Trophoblast cell (in vitro differentiated cells and primary cell): ENCODE results near the gene LTBP4.
"Not testable (repeated sequence)": the region's sequence is repeated elsewhere in the genome, so short reads cannot be mapped to it uniquely, and the experiment has no call there.

Experiments used
- DNase-seq, 2 donors: peaks; one replicate each; pipeline ENCODE4 v3.0.0-alpha.2; 2016
- H2AFZ ChIP-seq: 2 replicates; pipeline ENCODE4 v1.6.1; 2013; ENCODE audit warnings: low read length, moderate library complexity, mild to moderate bottlenecking; ENCODE audit not compliant: insufficient read depth, poor library complexity
- H2AK5ac ChIP-seq: 2 replicates; pipeline ENCODE4 v1.6.1; 2013; ENCODE audit warnings: mild to moderate bottlenecking, low read length
- H2BK120ac ChIP-seq: 2 replicates; pipeline ENCODE4 v1.6.1; 2013; ENCODE audit warnings: low read length, mild to moderate bottlenecking, moderate library complexity; ENCODE audit not compliant: insufficient read depth, poor library complexity
- H2BK12ac ChIP-seq: 2 replicates; pipeline ENCODE4 v1.6.1; 2013; ENCODE audit warnings: mild to moderate bottlenecking, low read length, moderate library complexity
- H2BK5ac ChIP-seq: 2 replicates; pipeline ENCODE4 v1.6.1; 2013; ENCODE audit warnings: low read length, low read depth, moderate library complexity, mild to moderate bottlenecking; ENCODE audit not compliant: poor library complexity
- H3K14ac ChIP-seq: 2 replicates; pipeline ENCODE4 v1.6.1; 2013; ENCODE audit warnings: mild to moderate bottlenecking, low read length
- H3K18ac ChIP-seq: 2 replicates; pipeline ENCODE4 v1.6.1; 2013; ENCODE audit warnings: mild to moderate bottlenecking, low read length
- H3K23ac ChIP-seq: 2 replicates; pipeline ENCODE4 v1.6.1; 2013; ENCODE audit warnings: low read length
- H3K27ac ChIP-seq: 2 replicates; pipeline ENCODE4 v1.5.1; 2013; ENCODE audit warnings: low read depth, mild to moderate bottlenecking, inconsistent platforms, low read length, moderate library complexity
- H3K27me3 ChIP-seq: 2 replicates; pipeline ENCODE4 v1.6.1; 2013; ENCODE audit warnings: inconsistent platforms, mild to moderate bottlenecking, low read length, moderate library complexity; ENCODE audit not compliant: insufficient read depth
- H3K36me3 ChIP-seq, 2 experiments: 1 replicate in 1 of 2; 2 replicates in 1 of 2; pipeline ENCODE4 v1.6.1; 2013; ENCODE audit warnings: low read length in 2 of 2, mild to moderate bottlenecking in 2 of 2, moderate library complexity in 1 of 2; ENCODE audit not compliant: insufficient read depth in 2 of 2, control insufficient read depth in 1 of 2
- H3K4ac ChIP-seq: 2 replicates; pipeline ENCODE4 v1.6.1; 2013; ENCODE audit warnings: low read depth, mild to moderate bottlenecking, low read length, moderate library complexity
- H3K4me1 ChIP-seq, 2 experiments: 1 replicate in 1 of 2; 2 replicates in 1 of 2; pipeline ENCODE4 v1.6.1; 2013; ENCODE audit warnings: low read length in 2 of 2, mild to moderate bottlenecking in 2 of 2, moderate library complexity in 1 of 2; ENCODE audit not compliant: insufficient read depth in 2 of 2, control insufficient read depth in 1 of 2
- H3K4me2 ChIP-seq: 2 replicates; pipeline ENCODE4 v1.6.1; 2013; ENCODE audit warnings: inconsistent platforms, mild to moderate bottlenecking, low read length, moderate library complexity
- H3K4me3 ChIP-seq: 2 replicates; pipeline ENCODE4 v1.5.1; 2013; ENCODE audit warnings: mild to moderate bottlenecking, low read depth, low read length, inconsistent platforms
- H3K79me1 ChIP-seq: one replicate; pipeline ENCODE4 v1.6.1; 2013; ENCODE audit warnings: low read length
- H3K79me2 ChIP-seq: 2 replicates; pipeline ENCODE4 v1.6.1; 2013; ENCODE audit warnings: low read length, mild to moderate bottlenecking; ENCODE audit not compliant: control insufficient read depth, insufficient read depth, poor library complexity
- H3K9ac ChIP-seq: 2 replicates; pipeline ENCODE4 v1.6.1; 2013; ENCODE audit warnings: mild to moderate bottlenecking, low read length
- H3K9me3 ChIP-seq: 2 replicates; pipeline ENCODE4 v1.6.1; 2013; ENCODE audit warnings: low read depth, mild to moderate bottlenecking, control low read depth, inconsistent platforms, low read length; ENCODE audit not compliant: insufficient read depth
- H4K12ac ChIP-seq: 2 replicates; pipeline ENCODE4 v1.6.1; 2013; ENCODE audit warnings: low read depth, mild to moderate bottlenecking, low read length, moderate library complexity
- H4K8ac ChIP-seq: 2 replicates; pipeline ENCODE4 v1.6.1; 2013; ENCODE audit warnings: low read depth, mild to moderate bottlenecking, low read length, moderate library complexity
- H4K91ac ChIP-seq: one replicate; pipeline ENCODE4 v1.6.1; 2013; ENCODE audit warnings: low read depth, mild to moderate bottlenecking, low read length, moderate library complexity
- WGBS: extraction: QIAGEN DNeasy Blood & Tissue Kit; methylation state at CpG from one replicate; pipeline ENCODE4 v1.1.7; 2013; ENCODE audit warnings: missing lambda C conversion rate; ENCODE audit not compliant: insufficient read length, insufficient coverage; ENCODE audit errors: extremely low coverage; 5-methylcytosine and 5-hydroxymethylcytosine counted together

The LTBP4 gene

GRCh38 chr19:40623403-40624251 is 22.5 kb downstream of the LTBP4 start:
- H3K4me2 ChIP-seq, result peak overlapping the region; percentile 53
- WGBS, result no CpG with 5 or more reads among the region's 41 CpGs

GRCh38 chr19:40624369-40625153 is 23.4 kb downstream of the LTBP4 start:
- H4K12ac ChIP-seq, H3K14ac ChIP-seq, H4K91ac ChIP-seq, H4K8ac ChIP-seq, H2BK120ac ChIP-seq, H3K23ac ChIP-seq, H3K4me3 ChIP-seq, H3K4ac ChIP-seq, H2BK12ac ChIP-seq, H3K4me2 ChIP-seq, H2AFZ ChIP-seq, H3K79me2 ChIP-seq, H3K18ac ChIP-seq, H2BK5ac ChIP-seq, H3K9me3 ChIP-seq, H2AK5ac ChIP-seq, DNase-seq, H3K9ac ChIP-seq, H3K27me3 ChIP-seq: not testable (repeated sequence)
- H3K36me3 ChIP-seq, result peaks cover 52 to 55% of the 10 kb centered on the region in 2 experiments
- peak overlapping the region; percentile 92 for H3K27ac ChIP-seq
- no CpG with 5 or more reads among the region's 14 CpGs for WGBS
- H3K4me1 ChIP-seq, result peaks cover 20 to 36% of the 10 kb centered on the region in 2 experiments
- H3K79me1 ChIP-seq, result peaks cover 19% of the 10 kb centered on the region

More at GRCh38 chr19:40623403-40624251, 22.5 kb downstream of the LTBP4 start:
- no peaks in the 10 kb centered on the region for H3K27me3 ChIP-seq
- H3K4ac ChIP-seq, result no peak overlapping the region
- no peak overlapping the region for H3K4me3 ChIP-seq
- no peak overlapping the region for H3K9ac ChIP-seq
- no peak overlapping the region for H2AFZ ChIP-seq
- peaks cover 16 to 32% of the 10 kb centered on the region in 2 experiments for H3K4me1 ChIP-seq
- H4K91ac ChIP-seq, result peak overlapping the region; percentile 53
- H4K12ac ChIP-seq, result no peak overlapping the region
- no peak overlapping the region for H2AK5ac ChIP-seq
- peaks cover 15% of the 10 kb centered on the region for H3K79me1 ChIP-seq
- DNase-seq, result peak; percentile 76 to 80
- no peak overlapping the region for H2BK120ac ChIP-seq
- H4K8ac ChIP-seq, result no peak overlapping the region
- peaks cover 1% of the 10 kb centered on the region for H3K9me3 ChIP-seq
- H3K14ac ChIP-seq, result no peak overlapping the region
- H3K36me3 ChIP-seq, result peaks cover 52% of the 10 kb centered on the region in 2 experiments
- H2BK5ac ChIP-seq, result no peak overlapping the region
- H3K79me2 ChIP-seq, result no peaks in the 10 kb centered on the region
- no peak overlapping the region for H3K23ac ChIP-seq
- H3K27ac ChIP-seq, result peak overlapping the region; percentile 92
- no peak overlapping the region for H2BK12ac ChIP-seq
- no peak overlapping the region for H3K18ac ChIP-seq

- Histone ChIP-seq H3K27ac (peak overlapping the region; percentile 2), H3K9ac (peak overlapping the region; percentile 14), H3K14ac (peak overlapping the region; percentile 10), H3K4me3 (no peak overlapping the region), H3K9me3 (peaks cover 1% of the 10 kb centered on the region), H3K36me3 (peaks cover 46 to 49% of the 10 kb centered on the region in 2 experiments), H3K4me2 (no peak overlapping the region), H4K12ac (no peak overlapping the region), H2BK5ac (no peak overlapping the region), H2AK5ac (peak overlapping the region; percentile 32), H3K79me1 (peaks cover 22% of the 10 kb centered on the region), H3K18ac (peak overlapping the region; percentile 30), H3K4ac (no peak overlapping the region), H3K79me2 (peaks cover 1% of the 10 kb centered on the region), H3K23ac (no peak overlapping the region), H3K4me1 (peaks cover 24 to 39% of the 10 kb centered on the region in 2 experiments), H2AFZ (no peak overlapping the region), H4K91ac (peak overlapping the region; percentile 8), H2BK120ac (peak overlapping the region; percentile 9), H4K8ac (no peak overlapping the region), H2BK12ac (no peak overlapping the region), H3K27me3 (no peaks in the 10 kb centered on the region)
- no CpG with 5 or more reads among the region's 7 CpGs for WGBS
- DNase-seq, result no peak
Measured at GRCh38 chr19:40625406-40626120, 24.4 kb downstream of the LTBP4 start.

GRCh38 chr19:40626918-40627317 is 25.7 kb downstream of the LTBP4 start:
- no peak overlapping the region for H4K12ac ChIP-seq
- peaks cover 35 to 49% of the 10 kb centered on the region in 2 experiments for H3K4me1 ChIP-seq
- H3K23ac ChIP-seq, result no peak overlapping the region
- peaks cover 32% of the 10 kb centered on the region for H3K79me1 ChIP-seq
- H3K27me3 ChIP-seq, result no peaks in the 10 kb centered on the region
- H3K4ac ChIP-seq, result no peak overlapping the region
- no peak overlapping the region for H3K27ac ChIP-seq
- H2BK120ac ChIP-seq, result no peak overlapping the region
- DNase-seq, result no peak
- no peak overlapping the region for H3K18ac ChIP-seq
- H3K9ac ChIP-seq, result no peak overlapping the region
- WGBS, result no CpG with 5 or more reads among the region's 24 CpGs
- no peak overlapping the region for H2BK12ac ChIP-seq
- H3K14ac ChIP-seq, result no peak overlapping the region
- peaks cover 1% of the 10 kb centered on the region for H3K9me3 ChIP-seq
- peaks cover 2% of the 10 kb centered on the region for H3K79me2 ChIP-seq
- no peak overlapping the region for H3K4me2 ChIP-seq
- H3K4me3 ChIP-seq, result no peak overlapping the region
- peaks cover 38 to 42% of the 10 kb centered on the region in 2 experiments for H3K36me3 ChIP-seq
- H2AK5ac ChIP-seq, result no peak overlapping the region
- peak overlapping the region; percentile 16 for H2BK5ac ChIP-seq
- no peak overlapping the region for H2AFZ ChIP-seq
- no peak overlapping the region for H4K8ac ChIP-seq
- H4K91ac ChIP-seq, result no peak overlapping the region
